ENCODE data around the gene FRG1. TPM values are rescaled to one million over a fixed set of nuclear protein-coding genes. Genes with fewer than 3 reads are reported as not detected.
"Not testable (repeated sequence)": the region's sequence is repeated elsewhere in the genome, so short reads cannot be mapped to it uniquely, and the experiment has no call there.

The FRG1 gene
- total RNA-seq, 1 experiment from 2014 or later: 46.0 TPM

DNA sequence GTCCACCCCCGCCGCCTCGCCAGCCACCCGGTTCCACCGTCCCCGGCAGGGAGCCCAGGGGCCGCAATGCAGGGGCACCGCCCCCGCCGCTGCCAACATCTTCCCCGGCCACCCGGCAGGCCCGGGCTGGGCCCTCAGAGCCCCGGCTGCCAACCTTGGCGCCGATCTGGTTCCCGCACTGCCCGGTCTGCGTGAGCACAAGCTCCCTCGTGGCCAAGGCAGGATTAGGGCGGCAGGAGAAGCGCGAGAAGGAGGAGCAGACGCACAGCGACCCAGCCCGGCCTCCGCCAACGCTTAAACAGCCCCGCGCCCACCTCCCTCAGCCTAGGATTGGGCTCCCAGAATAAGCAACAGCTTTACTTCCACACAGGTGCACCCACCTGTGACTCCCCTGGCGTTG is 44.0 kb downstream of the FRG1 start:
- not testable (repeated sequence) for DNase-seq (ENCODE audit: low read depth)

DNA sequence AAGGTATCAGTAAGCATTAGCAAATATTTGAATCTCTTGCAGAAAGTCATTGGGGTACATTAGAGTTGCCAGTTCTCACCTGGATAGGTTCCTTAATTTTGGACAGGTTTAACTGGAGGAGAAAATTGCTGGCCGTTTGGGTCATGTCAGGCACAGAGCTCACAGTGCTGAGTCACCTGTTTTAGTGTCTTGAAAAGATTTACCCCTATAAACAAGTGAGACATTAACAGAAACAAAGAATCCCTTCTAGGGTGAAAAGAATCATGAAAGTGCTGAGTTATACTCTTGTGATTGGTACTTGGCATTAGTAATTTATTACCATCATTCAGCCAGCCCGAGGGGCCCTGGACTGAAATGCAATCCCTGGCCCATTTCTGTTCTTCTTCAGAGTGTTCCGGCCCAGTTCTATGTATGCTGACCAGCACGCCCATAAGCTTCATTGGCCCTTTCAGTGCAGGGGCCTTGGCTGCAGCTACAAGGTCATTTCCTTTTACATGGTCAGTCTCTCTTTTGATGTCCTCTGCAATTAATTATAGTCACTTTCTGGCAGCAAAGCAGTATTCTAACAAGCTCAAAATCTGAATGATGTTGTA is 45.1 kb downstream of the FRG1 start:
- DNase-seq (ENCODE audit: low read depth): not testable (repeated sequence)

DNA sequence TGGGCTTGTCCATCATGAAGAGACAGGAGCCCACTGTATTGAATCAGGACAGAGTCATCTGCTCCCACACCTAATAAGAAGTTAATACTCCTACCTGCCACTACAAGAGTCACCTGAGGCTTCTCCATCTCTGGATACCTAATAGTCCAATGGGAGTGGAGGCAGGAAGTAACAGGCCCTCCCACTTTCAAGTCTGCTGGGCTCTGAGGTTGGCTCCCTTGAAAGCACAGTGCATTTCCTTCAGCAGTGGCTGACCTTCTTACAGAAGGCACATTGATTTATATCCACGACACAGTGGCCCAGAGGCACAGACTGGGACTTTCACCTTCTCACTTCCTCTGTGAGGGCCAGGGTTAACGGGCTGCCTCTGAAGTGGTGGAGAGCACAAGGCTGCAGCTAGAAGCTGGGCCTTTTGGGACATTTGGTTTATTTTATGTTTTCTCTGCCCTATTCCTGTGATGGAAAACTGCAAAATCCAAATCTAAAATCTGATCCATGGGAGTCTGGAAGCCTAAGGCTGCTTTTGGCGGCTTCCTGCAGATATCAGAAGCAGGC is 48.3 kb downstream of the FRG1 start:
- DNase-seq (ENCODE audit: low read depth): no peak

DNA sequence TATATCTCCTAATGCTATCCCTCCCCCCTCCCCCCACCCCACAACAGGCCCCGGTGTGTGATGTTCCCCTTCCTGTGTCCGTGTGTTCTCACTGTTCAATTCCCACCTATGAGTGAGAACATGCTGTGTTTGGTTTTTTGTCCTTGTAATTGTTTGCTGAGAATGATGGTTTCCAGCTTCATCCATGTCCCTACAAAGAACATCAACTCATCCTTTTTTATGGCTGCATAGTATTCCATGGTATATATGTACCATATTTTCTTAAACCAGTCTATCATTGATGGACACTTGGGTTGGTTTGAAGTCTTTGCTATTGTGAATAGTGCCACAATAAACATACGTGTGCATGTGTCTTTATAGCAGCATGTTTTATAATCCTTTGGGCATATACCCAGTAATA is 49.3 kb downstream of the FRG1 start:
- not testable (repeated sequence) for DNase-seq (ENCODE audit: low read depth)

Small RNA genes within 50 kb of the gene (small RNA-seq; reads per million reads assigned to genes)
- not detected for gene MLLT10P2

Other genes starting within 250 kb of the FRG1 start
- 1.4 and 1.7 TPM in 2 replicates for gene FRG2, start 86.4 kb downstream of the FRG1 start, total RNA-seq (2014; rRNA removed; shearing (Covaris generic))
- not detected in 2 replicates for gene DBET, start 123.6 kb downstream of the FRG1 start, total RNA-seq (2014; rRNA removed; shearing (Covaris generic))
- gene DUX4, start 232.9 kb downstream of the FRG1 start, total RNA-seq (2014; rRNA removed; shearing (Covaris generic)): not detected in 2 replicates

Data from HT1080 (cell line).